Stimulated activated naive B cell treated with anti-CD40 and anti-IgM and Interleukin-4, amounts not matched to agents 10 μg/mL and 1 μg/mL and 100 μg/mL, for 72 hours (primary cell): ENCODE results near the gene TANGO6.
"Not testable (repeated sequence)": the region's sequence is repeated elsewhere in the genome, so short reads cannot be mapped to it uniquely, and the experiment has no call there.

ENCODE experiments used
- ATAC-seq, 2 donors: fragments of 150-1000 bp; cut with Tn5 transposase; replicated peaks; 2 replicates each; pipeline ENCODE4 v1.10.0; 2021; ENCODE audit warnings: moderate library complexity in 1 of 2
- DNase-seq: peaks from one replicate; pipeline ENCODE4 v3.0.0; 2021
- H3K27ac Mint-ChIP-seq: one replicate; pipeline ENCODE4 v1.8.0; 2022; ENCODE audit warnings: mild to moderate bottlenecking, mixed read lengths
- H3K27me3 Mint-ChIP-seq, 2 donors: one replicate each; pipeline ENCODE4 v1.8.0; 2022; ENCODE audit warnings: mixed read lengths in 2 of 2
- H3K36me3 Mint-ChIP-seq, 2 donors: one replicate each; pipeline ENCODE4 v1.8.0; 2022; ENCODE audit warnings: mixed read lengths in 2 of 2, mild to moderate bottlenecking in 1 of 2
- H3K4me1 Mint-ChIP-seq, 2 donors: one replicate each; pipeline ENCODE4 v1.8.0; 2022; ENCODE audit warnings: mixed read lengths in 2 of 2, mild to moderate bottlenecking in 1 of 2
- H3K4me3 Mint-ChIP-seq, 2 donors: one replicate each; pipeline ENCODE4 v1.8.0; 2022; ENCODE audit warnings: mild to moderate bottlenecking in 2 of 2, mixed read lengths in 2 of 2, moderate library complexity in 1 of 2
- H3K9me3 Mint-ChIP-seq, 2 donors: one replicate each; pipeline ENCODE4 v1.8.0; 2022; ENCODE audit warnings: mixed read lengths in 2 of 2, mild to moderate bottlenecking in 1 of 2

Gene TANGO6

GRCh38 chr16:68842964-68843481 lies 308 bp upstream of the TANGO6 start:
- not testable (repeated sequence) for DNase-seq, ATAC-seq

GRCh38 chr16:68844211-68844564 lies 857 bp downstream of the TANGO6 start:
- ATAC-seq (peak in 1 of 2 donors; percentile 5), DNase-seq (no peak)
- Mint-ChIP-seq H3K27ac (peak overlapping the region; percentile 99), H3K4me3 (peak overlapping the region; percentile 90 to 97), H3K36me3 (peaks cover 2 to 4% of the 10 kb centered on the region in 2 donors), H3K27me3 (no peaks in the 10 kb centered on the region), H3K9me3 (no peaks in the 10 kb centered on the region), H3K4me1 (peaks cover 16 to 25% of the 10 kb centered on the region in 2 donors)

More at GRCh38 chr16:68842964-68843481, 308 bp upstream of the TANGO6 start:
- Mint-ChIP-seq H3K4me1 (peaks cover 16 to 25% of the 10 kb centered on the region in 2 donors), H3K4me3 (peak overlapping the region; percentile 90 to 97), H3K27ac (peak overlapping the region; percentile 99)
- H3K9me3 Mint-ChIP-seq, H3K27me3 Mint-ChIP-seq, H3K36me3 Mint-ChIP-seq: not testable (repeated sequence)

GRCh38 chr16:68848786-68849185 lies 5.5 kb downstream of the TANGO6 start:
- Mint-ChIP-seq H3K27ac (no peak overlapping the region), H3K9me3 (no peaks in the 10 kb centered on the region), H3K27me3 (no peaks in the 10 kb centered on the region), H3K36me3 (peaks cover 4% of the 10 kb centered on the region in 2 donors), H3K4me3 (no peak overlapping the region), H3K4me1 (peaks cover 12 to 18% of the 10 kb centered on the region in 2 donors)
- ATAC-seq, result no peak
- DNase-seq, result no peak

GRCh38 chr16:68850481-68850880 lies 7.2 kb downstream of the TANGO6 start:
- Mint-ChIP-seq H3K4me1 (peaks cover 6 to 18% of the 10 kb centered on the region in 2 donors), H3K4me3 (no peak overlapping the region), H3K9me3 (no peaks in the 10 kb centered on the region), H3K27ac (no peak overlapping the region), H3K36me3 (peaks cover 4% of the 10 kb centered on the region in 2 donors), H3K27me3 (no peaks in the 10 kb centered on the region)
- no peak for ATAC-seq
- no peak for DNase-seq

- no peaks in the 10 kb centered on the region for H3K9me3 Mint-ChIP-seq
- peaks cover 4 to 7% of the 10 kb centered on the region in 2 donors for H3K36me3 Mint-ChIP-seq
- H3K4me1 Mint-ChIP-seq, result peaks cover 6 to 18% of the 10 kb centered on the region in 2 donors
- H3K27me3 Mint-ChIP-seq, result no peaks in the 10 kb centered on the region
- no peak overlapping the region for H3K4me3 Mint-ChIP-seq
- DNase-seq (no peak), ATAC-seq (no peak)
- no peak overlapping the region for H3K27ac Mint-ChIP-seq
These were observed 8.3 kb downstream of the TANGO6 start for GRCh38 chr16:68851601-68852000.

- H3K4me1 Mint-ChIP-seq, result peaks cover 3 to 7% of the 10 kb centered on the region in 2 donors
- ATAC-seq, result no peak
- peaks cover 2 to 4% of the 10 kb centered on the region in 2 donors for H3K9me3 Mint-ChIP-seq
- DNase-seq, result no peak
- no peak overlapping the region for H3K27ac Mint-ChIP-seq
- H3K4me3 Mint-ChIP-seq, result no peak overlapping the region
- H3K27me3 Mint-ChIP-seq, result no peaks in the 10 kb centered on the region
- peaks cover 18 to 21% of the 10 kb centered on the region in 2 donors for H3K36me3 Mint-ChIP-seq
These were observed 14.1 kb downstream of the TANGO6 start for GRCh38 chr16:68857479-68857878.

GRCh38 chr16:68859828-68860227 lies 16.5 kb downstream of the TANGO6 start:
- DNase-seq, result no peak
- H3K27me3 Mint-ChIP-seq, result no peaks in the 10 kb centered on the region
- H3K4me1 Mint-ChIP-seq, result peaks cover 5 to 7% of the 10 kb centered on the region in 2 donors
- H3K9me3 Mint-ChIP-seq, result peaks cover 2 to 4% of the 10 kb centered on the region in 2 donors
- H3K36me3 Mint-ChIP-seq, result peaks cover 19 to 21% of the 10 kb centered on the region in 2 donors
- ATAC-seq, result no peak
- H3K27ac Mint-ChIP-seq, result no peak overlapping the region
- no peak overlapping the region for H3K4me3 Mint-ChIP-seq

- Mint-ChIP-seq H3K9me3 (peaks cover 2 to 4% of the 10 kb centered on the region in 2 donors), H3K36me3 (peaks cover 18 to 19% of the 10 kb centered on the region in 2 donors), H3K27me3 (no peaks in the 10 kb centered on the region), H3K27ac (no peak overlapping the region), H3K4me1 (peaks cover 5 to 15% of the 10 kb centered on the region in 2 donors), H3K4me3 (no peak overlapping the region)
- ATAC-seq, result no peak
- DNase-seq, result no peak
These were observed 17.9 kb downstream of the TANGO6 start for GRCh38 chr16:68860978-68861892.

- DNase-seq, result no peak
- Mint-ChIP-seq H3K27ac (no peak overlapping the region), H3K36me3 (peaks cover 24 to 29% of the 10 kb centered on the region in 2 donors), H3K9me3 (no peaks in the 10 kb centered on the region), H3K4me1 (peaks cover 2 to 15% of the 10 kb centered on the region in 2 donors), H3K4me3 (no peak overlapping the region), H3K27me3 (no peaks in the 10 kb centered on the region)
- ATAC-seq, result no peak
These were observed 23.6 kb downstream of the TANGO6 start for GRCh38 chr16:68866933-68867332.

GRCh38 chr16:68869492-68870088 lies 26.3 kb downstream of the TANGO6 start:
- no peak overlapping the region for H3K4me3 Mint-ChIP-seq
- ATAC-seq (no peak), DNase-seq (no peak)
- H3K4me1 Mint-ChIP-seq, result peaks cover 2 to 10% of the 10 kb centered on the region in 2 donors
- H3K27ac Mint-ChIP-seq, result no peak overlapping the region
- H3K9me3 Mint-ChIP-seq, result no peaks in the 10 kb centered on the region
- H3K36me3 Mint-ChIP-seq, result peaks cover 34 to 45% of the 10 kb centered on the region in 2 donors
- H3K27me3 Mint-ChIP-seq, result no peaks in the 10 kb centered on the region

GRCh38 chr16:68873635-68874471 lies 30.5 kb downstream of the TANGO6 start:
- Mint-ChIP-seq H3K4me1 (no peaks in the 10 kb centered on the region), H3K9me3 (no peaks in the 10 kb centered on the region), H3K27ac (peak overlapping the region; percentile 44), H3K36me3 (peaks cover 44 to 58% of the 10 kb centered on the region in 2 donors), H3K4me3 (no peak overlapping the region), H3K27me3 (no peaks in the 10 kb centered on the region)
- ATAC-seq (no peak), DNase-seq (no peak)

GRCh38 chr16:68875871-68876270 lies 32.5 kb downstream of the TANGO6 start:
- no peak for ATAC-seq
- H3K27ac Mint-ChIP-seq, result no peak overlapping the region
- H3K4me1 Mint-ChIP-seq, result no peaks in the 10 kb centered on the region
- no peaks in the 10 kb centered on the region for H3K27me3 Mint-ChIP-seq
- peaks cover 38 to 49% of the 10 kb centered on the region in 2 donors for H3K36me3 Mint-ChIP-seq
- no peaks in the 10 kb centered on the region for H3K9me3 Mint-ChIP-seq
- no peak overlapping the region for H3K4me3 Mint-ChIP-seq
- DNase-seq, result no peak

GRCh38 chr16:68883685-68884084 lies 40.4 kb downstream of the TANGO6 start:
- peaks cover 25 to 39% of the 10 kb centered on the region in 2 donors for H3K36me3 Mint-ChIP-seq
- H3K4me3 Mint-ChIP-seq, result no peak overlapping the region
- no peaks in the 10 kb centered on the region for H3K27me3 Mint-ChIP-seq
- no peaks in the 10 kb centered on the region for H3K9me3 Mint-ChIP-seq
- no peak overlapping the region for H3K27ac Mint-ChIP-seq
- DNase-seq (no peak), ATAC-seq (no peak)
- H3K4me1 Mint-ChIP-seq, result no peaks in the 10 kb centered on the region

- H3K9me3 Mint-ChIP-seq, result no peaks in the 10 kb centered on the region
- no peak overlapping the region for H3K4me3 Mint-ChIP-seq
- no peak overlapping the region for H3K27ac Mint-ChIP-seq
- H3K27me3 Mint-ChIP-seq, result no peaks in the 10 kb centered on the region
- H3K36me3 Mint-ChIP-seq, result peaks cover 25 to 38% of the 10 kb centered on the region in 2 donors
- no peaks in the 10 kb centered on the region for H3K4me1 Mint-ChIP-seq
- DNase-seq, result no peak
- no peak for ATAC-seq
These were observed 41.1 kb downstream of the TANGO6 start for GRCh38 chr16:68884401-68884800.
